Muscle layer of duodenum (tissue), 2 donors: Measurements from ENCODE around the gene CLCN2.

ENCODE experiments used
- H3K27ac ChIP-seq: one replicate; pipeline ENCODE4 v1.7.0; 2013; ENCODE audit warnings: mild to moderate bottlenecking, low read length
- H3K27me3 ChIP-seq: one replicate; pipeline ENCODE4 v1.7.0; 2013; ENCODE audit warnings: low read depth, mild to moderate bottlenecking, control low read depth, low read length
- H3K36me3 ChIP-seq, 2 donors: one replicate each; pipeline ENCODE4 v1.7.0; 2013; ENCODE audit warnings: low read length in 2 of 2, control low read depth in 1 of 2, mild to moderate bottlenecking in 1 of 2; ENCODE audit not compliant: insufficient read depth in 2 of 2, control insufficient read depth in 1 of 2
- H3K4me1 ChIP-seq, 2 donors: one replicate each; pipeline ENCODE4 v1.7.0; 2013; ENCODE audit warnings: low read length in 2 of 2, mild to moderate bottlenecking in 2 of 2, control low read depth in 1 of 2, moderate library complexity in 1 of 2; ENCODE audit not compliant: insufficient read depth in 2 of 2, control insufficient read depth in 1 of 2
- H3K4me3 ChIP-seq, 2 donors: one replicate each; pipeline ENCODE4 v1.7.0; 2013; ENCODE audit warnings: low read length in 2 of 2, low read depth in 1 of 2, mild to moderate bottlenecking in 1 of 2
- H3K9me3 ChIP-seq, 2 donors: one replicate each; pipeline ENCODE4 v1.7.0; 2013; ENCODE audit warnings: low read length in 2 of 2, control low read depth in 1 of 2, mild to moderate bottlenecking in 1 of 2; ENCODE audit not compliant: control insufficient read depth in 1 of 2
- donor health status: healthy.

CLCN2 gene

DNA sequence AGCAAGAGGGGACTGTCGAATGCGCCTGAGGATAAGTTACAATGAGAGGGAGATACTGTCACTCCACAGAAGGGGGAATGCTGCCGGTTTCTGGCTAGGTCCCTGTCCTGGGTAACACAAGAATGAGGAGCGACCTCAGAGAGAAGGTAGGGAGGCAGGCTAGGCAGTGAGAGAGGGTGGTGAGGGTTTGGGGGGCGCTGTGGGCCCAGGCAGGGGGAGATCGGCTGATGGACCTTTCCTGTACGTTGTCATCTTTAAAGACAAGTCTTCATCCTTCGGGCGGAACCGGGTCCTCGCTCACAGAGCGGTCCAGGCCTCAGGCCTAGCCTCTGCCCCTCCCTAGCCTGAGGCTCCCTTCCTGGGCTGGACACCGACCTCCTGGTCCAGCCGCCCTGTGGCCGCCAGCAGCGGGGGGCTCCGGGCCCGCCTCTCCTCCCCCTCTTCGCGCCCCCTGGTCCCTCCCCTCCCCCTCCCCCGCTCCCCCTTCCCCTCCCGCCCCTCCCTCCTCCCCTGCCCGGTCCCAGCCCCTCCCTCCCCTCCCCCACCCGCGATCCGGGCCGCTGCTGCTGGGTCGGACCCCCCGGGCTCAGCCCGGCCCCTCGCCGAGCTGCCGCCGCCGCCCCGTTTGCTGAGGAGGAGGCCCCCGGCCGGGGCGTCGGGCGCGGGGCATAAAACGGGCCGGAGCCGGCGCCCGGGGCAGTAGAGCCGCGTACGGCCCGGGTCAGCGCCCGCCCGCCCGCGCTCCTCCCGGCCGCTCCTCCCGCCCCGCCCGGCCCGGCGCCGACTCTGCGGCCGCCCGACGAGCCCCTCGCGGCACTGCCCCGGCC lies 18.2 kb upstream of the CLCN2 start, which contains the start of gene CHRD:
CHRD (plus strand) TSS at position 697 of the 827 bp plus-strand sequence. CDS start 265 bp downstream, outside the sequence.
- Histone ChIP-seq H3K27ac (peak within 1 kb of the TSS; percentile 61), H3K4me3 (peak within 1 kb of the TSS; percentile 48 to 63), H3K27me3 (peaks cover 17% of the 10 kb centered on the region)

DNA sequence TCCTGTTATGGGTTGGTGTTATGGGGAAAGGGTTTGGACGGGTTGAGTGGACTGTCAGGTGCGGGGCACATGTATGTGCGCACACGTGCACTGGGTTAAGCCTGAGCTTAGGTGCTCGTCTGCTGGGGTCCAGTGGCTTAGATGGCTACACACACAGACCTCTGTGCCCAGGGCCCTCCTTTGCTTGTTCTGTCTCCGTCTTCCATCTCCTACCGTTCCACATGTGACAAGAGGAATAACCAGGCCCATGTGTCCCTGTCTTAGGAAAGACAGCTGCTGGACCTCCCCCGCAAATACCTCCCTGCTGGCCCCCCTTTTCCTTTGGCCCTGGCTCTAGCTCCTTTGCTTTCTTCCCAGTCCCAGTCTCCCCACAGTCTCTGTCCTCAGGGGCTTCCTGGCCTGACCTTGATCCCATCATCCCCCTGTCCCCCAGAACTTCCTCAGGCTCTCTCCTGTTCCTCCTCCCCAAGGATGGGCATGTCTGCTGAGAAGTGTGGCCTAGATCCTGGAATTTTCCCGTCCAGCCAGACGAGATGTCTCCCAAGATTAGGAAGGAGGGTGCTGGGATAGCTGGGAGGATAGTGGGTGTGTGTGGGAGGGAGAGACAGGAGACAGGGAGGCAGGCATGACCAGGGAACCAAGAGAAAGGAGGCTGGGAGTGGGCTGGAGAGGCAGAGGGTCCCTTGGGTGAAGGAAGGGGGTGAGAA lies 17.4 kb upstream of the CLCN2 start:
- no peaks in the 10 kb centered on the region for H3K9me3 ChIP-seq
- H3K4me3 ChIP-seq: peak overlapping the region in 1 of 2 donors; percentile 24
- H3K36me3 ChIP-seq: no peaks in the 10 kb centered on the region
- H3K27me3 ChIP-seq: peaks cover 17% of the 10 kb centered on the region
- H3K27ac ChIP-seq: peak overlapping the region; percentile 61
- peaks cover 0 to 13% of the 10 kb centered on the region in 2 donors for H3K4me1 ChIP-seq

More for the DNA sequence above, 18.2 kb upstream of the CLCN2 start, which contains the start of gene CHRD:
- peaks cover 0 to 13% of the 10 kb centered on the region in 2 donors for H3K4me1 ChIP-seq
- H3K9me3 ChIP-seq: no peaks in the 10 kb centered on the region
- no peaks in the 10 kb centered on the region for H3K36me3 ChIP-seq

DNA sequence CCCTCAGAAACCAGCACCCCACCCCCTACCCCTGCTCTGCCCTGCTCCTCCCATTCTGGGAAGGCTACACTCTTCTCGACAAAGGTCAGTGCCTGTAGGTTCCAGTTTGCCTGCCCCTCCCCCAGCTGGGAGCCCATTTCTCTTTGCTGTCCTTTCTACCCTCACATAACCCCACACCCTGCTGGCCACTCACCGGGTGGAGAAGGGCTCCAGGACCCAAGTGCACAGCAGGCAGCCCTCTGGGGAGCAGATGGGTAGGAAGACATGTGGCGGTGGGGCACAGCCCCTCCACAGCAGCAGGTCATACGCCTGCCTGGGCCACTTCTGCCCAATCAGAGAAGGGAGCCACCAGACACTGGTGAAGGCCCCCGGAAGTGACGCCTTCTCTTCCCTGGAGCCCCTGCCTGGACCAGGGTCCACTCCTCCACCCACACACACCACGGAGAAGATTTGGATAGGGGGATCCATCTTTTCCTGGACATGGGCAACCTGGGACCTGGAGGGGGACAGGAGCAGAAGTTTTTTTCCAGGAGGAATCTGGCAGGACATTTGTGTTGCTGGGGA lies 16.6 kb upstream of the CLCN2 start, which contains the start of gene THPO:
THPO (minus strand) TSS at position 326 of the 564 bp plus-strand sequence. CDS start 1,948 bp downstream, outside the sequence.
- peak within 1 kb of the TSS in 1 of 2 donors; percentile 24 for H3K4me3 ChIP-seq

DNA sequence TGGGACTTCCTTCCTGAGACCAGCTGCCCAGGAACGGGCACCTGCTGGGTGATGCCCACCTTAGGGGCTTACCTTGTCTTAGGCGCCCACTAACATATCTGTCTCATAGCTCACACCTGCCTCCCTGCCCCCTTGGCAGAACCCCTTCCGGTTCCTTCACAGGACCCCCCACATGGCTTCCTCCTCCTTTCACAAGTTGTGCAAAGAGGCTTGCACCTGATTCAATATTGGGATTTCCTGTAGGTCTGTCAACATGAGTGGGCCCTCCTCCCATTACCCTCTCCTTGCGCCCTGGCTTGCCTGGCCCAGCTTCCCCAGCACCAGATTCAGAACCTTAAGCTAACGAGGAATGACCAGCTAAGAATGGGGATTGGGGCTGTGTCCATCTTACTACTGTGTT lies 16.0 kb upstream of the CLCN2 start:
- Histone ChIP-seq H3K36me3 (no peaks in the 10 kb centered on the region), H3K9me3 (no peaks in the 10 kb centered on the region), H3K27me3 (peaks cover 20% of the 10 kb centered on the region), H3K27ac (peak overlapping the region; percentile 10), H3K4me3 (no peak overlapping the region), H3K4me1 (peaks cover 0 to 13% of the 10 kb centered on the region in 2 donors)

More for the DNA sequence above, 16.6 kb upstream of the CLCN2 start, which contains the start of gene THPO:
- Histone ChIP-seq H3K9me3 (no peaks in the 10 kb centered on the region), H3K27me3 (peaks cover 20% of the 10 kb centered on the region), H3K4me1 (peaks cover 0 to 13% of the 10 kb centered on the region in 2 donors), H3K36me3 (no peaks in the 10 kb centered on the region), H3K27ac (peak within 1 kb of the TSS; percentile 61)

DNA sequence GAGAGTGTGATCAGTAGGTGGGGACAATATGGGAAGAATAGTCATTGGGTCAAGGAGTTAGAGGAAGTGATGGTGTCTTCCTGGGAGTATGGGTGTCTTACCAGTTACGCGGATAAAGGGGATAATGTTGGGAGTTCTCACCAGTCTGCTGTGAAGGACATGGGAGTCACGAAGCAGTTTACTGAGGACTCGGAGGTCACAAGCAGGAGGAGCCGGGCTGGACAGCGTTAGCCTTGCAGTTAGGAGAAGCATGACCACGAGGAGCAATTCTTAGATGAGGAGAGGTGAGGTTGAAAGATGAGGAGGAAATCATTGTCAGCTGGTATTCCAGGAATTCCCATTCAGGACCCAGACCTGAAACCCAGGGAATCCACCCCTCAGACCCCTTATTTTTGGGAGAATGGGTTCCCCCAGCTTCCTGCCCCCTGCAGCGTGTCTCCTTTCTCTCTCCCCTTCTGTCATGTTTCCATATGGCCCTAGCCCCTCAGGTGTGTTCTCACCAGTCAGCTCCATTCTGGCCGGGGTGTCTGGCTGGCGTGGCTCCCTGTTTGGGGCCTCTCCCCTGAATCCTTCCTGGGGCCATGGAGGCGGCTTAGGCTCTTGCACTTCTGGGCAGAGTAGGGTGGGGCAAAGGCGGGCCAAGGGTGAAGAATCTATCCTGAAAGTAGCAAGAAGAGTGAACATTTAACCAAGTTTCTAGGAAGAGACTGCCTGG lies 14.5 kb upstream of the CLCN2 start:
- Histone ChIP-seq H3K36me3 (no peaks in the 10 kb centered on the region), H3K27me3 (peaks cover 16% of the 10 kb centered on the region), H3K9me3 (no peaks in the 10 kb centered on the region), H3K4me1 (peaks cover 0 to 13% of the 10 kb centered on the region in 2 donors), H3K27ac (no peak overlapping the region), H3K4me3 (no peak overlapping the region)

DNA sequence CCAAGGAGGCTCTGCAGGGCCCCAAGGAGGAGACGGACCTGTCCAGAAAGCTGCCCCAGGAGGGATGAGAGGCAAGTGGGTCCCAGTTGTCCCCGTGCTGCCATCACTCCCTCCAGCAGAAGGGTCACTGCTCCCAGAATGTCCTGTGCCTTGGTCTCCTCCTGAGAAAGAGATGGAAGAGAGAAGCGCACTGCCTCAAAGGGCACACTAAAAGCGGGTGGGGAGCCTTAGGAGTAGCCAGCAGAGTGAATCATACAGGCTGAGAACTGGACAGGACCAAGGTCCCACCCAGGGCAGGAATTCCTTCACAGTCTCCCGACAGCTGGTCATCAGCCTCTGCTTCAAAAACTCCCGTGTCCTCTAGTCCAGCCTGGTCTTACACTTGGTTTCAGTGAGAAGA lies 12.0 kb upstream of the CLCN2 start:
- H3K27ac ChIP-seq: no peak overlapping the region

DNA sequence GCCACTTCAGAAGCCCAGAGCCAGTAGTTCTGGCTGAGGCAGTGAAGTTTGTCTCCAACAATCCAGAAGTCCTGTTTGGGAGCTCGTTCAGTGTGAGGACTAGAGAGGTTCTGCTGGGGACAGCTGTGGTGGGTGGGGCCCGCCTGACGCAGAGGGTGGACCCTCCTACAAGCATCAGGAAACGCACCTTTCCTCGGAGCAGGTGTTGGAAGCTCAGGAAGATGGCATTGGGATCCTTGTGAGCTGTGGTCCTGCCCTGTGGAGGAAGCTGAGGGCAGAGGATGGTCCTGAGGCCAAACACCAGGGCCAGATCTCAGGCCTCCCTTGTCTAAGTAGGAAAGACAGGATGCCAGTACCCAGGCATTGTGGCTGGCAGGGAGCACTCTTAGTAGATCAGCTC lies 11.5 kb upstream of the CLCN2 start:
- Histone ChIP-seq H3K27me3 (peaks cover 10% of the 10 kb centered on the region), H3K4me1 (peaks cover 0 to 17% of the 10 kb centered on the region in 2 donors), H3K27ac (no peak overlapping the region), H3K4me3 (no peak overlapping the region), H3K36me3 (peaks cover 7 to 17% of the 10 kb centered on the region in 2 donors), H3K9me3 (no peaks in the 10 kb centered on the region)

More for the DNA sequence above, 12.0 kb upstream of the CLCN2 start:
- peaks cover 3 to 12% of the 10 kb centered on the region in 2 donors for H3K36me3 ChIP-seq
- H3K4me1 ChIP-seq: peaks cover 0 to 15% of the 10 kb centered on the region in 2 donors
- H3K27me3 ChIP-seq: peaks cover 12% of the 10 kb centered on the region
- no peaks in the 10 kb centered on the region for H3K9me3 ChIP-seq
- no peak overlapping the region for H3K4me3 ChIP-seq

DNA sequence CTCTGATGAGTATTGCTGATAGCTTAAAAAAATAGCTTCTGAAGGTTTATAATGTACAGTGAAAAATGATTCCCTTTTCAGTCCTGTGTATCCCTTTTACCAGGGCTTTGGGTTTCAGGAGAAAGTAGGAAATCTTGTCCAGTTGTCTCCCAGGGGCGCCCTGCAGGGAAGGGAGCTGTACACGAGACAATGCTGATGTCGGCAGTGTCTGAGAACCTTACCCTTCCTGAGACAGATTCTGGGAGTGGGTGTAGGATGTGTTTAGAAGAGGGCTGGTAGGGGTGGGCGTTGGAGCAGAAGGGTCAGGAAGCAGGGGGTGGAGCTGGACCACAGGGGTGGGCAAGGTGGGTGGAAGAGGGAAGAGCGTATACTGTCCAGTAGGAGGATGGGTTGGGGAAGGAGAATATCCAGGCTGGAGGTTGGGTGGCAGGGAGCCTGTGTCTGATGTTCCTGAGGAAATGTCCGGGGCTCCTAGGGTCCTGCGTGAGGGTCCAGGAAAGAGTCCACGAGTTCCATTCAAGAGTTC lies 11.0 kb upstream of the CLCN2 start:
- no peak overlapping the region for H3K27ac ChIP-seq
- H3K4me1 ChIP-seq: peaks cover 0 to 17% of the 10 kb centered on the region in 2 donors
- H3K27me3 ChIP-seq: peaks cover 5% of the 10 kb centered on the region
- peaks cover 11 to 21% of the 10 kb centered on the region in 2 donors for H3K36me3 ChIP-seq
- no peaks in the 10 kb centered on the region for H3K9me3 ChIP-seq
- H3K4me3 ChIP-seq: no peak overlapping the region

DNA sequence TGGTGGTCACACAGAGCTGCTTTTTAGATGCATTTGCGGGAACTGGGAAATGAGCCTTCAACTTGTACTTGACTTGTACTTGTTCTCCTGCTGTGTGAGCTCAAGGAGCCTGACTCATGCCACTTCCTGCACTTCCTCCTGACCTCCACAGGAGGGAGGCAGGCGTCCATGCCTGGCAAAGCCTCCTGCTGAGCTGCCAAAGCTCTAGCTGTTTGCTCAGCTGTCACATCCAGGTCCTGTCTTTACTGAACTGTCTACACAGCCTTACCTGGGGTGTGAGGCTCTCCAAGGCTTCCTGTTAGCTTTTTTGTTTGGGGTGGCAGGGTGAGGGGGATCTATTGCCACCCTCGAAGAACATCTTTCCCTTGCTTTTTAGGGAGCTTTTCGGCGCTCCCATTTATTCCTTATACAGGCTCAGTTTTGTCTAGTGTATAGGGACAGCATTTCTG lies 10.2 kb upstream of the CLCN2 start:
- Histone ChIP-seq H3K9me3 (no peaks in the 10 kb centered on the region), H3K4me1 (peaks cover 0 to 17% of the 10 kb centered on the region in 2 donors), H3K36me3 (peaks cover 16 to 28% of the 10 kb centered on the region in 2 donors), H3K27ac (no peak overlapping the region), H3K4me3 (no peak overlapping the region), H3K27me3 (peaks cover 3% of the 10 kb centered on the region)

DNA sequence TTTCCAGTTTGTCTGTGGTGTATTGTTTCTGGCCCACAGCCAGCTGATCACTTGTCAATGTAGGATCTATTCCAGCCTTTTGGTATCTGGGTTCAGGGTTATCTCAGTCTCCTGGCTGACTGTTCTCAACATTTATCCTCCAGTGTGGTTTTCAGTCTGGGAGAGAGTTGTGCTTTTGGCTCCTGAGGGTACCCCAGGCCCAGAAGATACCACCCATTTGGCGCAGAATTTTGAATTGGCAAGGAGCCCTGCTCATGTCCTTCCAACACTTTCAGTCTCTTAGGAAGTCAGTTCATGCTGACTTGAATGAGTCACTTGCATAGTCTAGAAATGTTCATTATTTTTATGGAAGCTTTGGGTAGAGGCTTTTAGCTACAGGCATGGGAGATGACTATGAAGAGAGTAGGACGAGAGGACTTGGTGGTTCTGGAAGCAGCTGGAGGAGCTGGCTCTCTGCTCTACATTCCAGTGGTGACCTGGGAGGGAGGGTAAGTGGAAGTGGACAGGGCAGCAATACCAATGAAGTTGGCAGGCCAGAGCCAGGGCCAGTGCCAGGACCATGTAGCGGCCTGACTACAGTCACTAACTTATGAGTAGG lies 7.3 kb upstream of the CLCN2 start:
- Histone ChIP-seq H3K9me3 (no peaks in the 10 kb centered on the region), H3K27me3 (peaks cover 3% of the 10 kb centered on the region), H3K4me3 (no peak overlapping the region), H3K27ac (no peak overlapping the region), H3K4me1 (peaks cover 0 to 28% of the 10 kb centered on the region in 2 donors), H3K36me3 (peaks cover 22 to 28% of the 10 kb centered on the region in 2 donors)
